ENCODE measurements around the gene KLRF2.

The KLRF2 gene, protein sequence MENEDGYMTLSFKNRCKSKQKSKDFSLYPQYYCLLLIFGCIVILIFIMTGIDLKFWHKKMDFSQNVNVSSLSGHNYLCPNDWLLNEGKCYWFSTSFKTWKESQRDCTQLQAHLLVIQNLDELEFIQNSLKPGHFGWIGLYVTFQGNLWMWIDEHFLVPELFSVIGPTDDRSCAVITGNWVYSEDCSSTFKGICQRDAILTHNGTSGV

DNA sequence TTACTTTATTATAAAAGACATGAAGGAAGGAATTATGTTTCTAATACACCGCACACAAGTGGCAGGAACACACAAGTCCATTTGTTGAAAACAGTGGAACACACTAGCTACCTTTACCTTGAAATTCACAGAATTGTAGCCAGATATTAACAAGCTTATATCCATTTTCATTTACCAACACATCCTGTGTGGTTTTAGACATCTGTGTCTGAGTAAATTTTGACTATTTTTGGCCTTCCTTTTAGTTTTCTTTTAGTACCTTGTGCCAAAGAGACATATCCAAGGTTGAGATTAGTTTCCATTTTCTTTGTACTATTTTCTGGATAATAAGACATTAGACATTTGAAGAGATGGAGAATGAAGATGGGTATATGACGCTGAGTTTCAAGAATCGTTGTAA, at the start of gene KLRF2:
KLRF2 (plus strand) TSS at position 244 of the 400 bp plus-strand sequence; CDS start at position 351, 107 bp downstream.
- TF ChIP-seq SUZ12 (IDR thresholded peaks at IDR 0.05; ENCODE audit: extremely low read depth, insufficient read depth, insufficient read length) = no peak
- TF ChIP-seq YY1 (IDR thresholded peaks at IDR 0.05; ENCODE audit: insufficient read depth, insufficient read length) = no peak
- no peak for TF ChIP-seq ZNF274 (IDR thresholded peaks at IDR 0.05; ENCODE audit: low read depth, low read length)
- no peak for DNase-seq (ENCODE audit: low read depth, low spot score)

DNA sequence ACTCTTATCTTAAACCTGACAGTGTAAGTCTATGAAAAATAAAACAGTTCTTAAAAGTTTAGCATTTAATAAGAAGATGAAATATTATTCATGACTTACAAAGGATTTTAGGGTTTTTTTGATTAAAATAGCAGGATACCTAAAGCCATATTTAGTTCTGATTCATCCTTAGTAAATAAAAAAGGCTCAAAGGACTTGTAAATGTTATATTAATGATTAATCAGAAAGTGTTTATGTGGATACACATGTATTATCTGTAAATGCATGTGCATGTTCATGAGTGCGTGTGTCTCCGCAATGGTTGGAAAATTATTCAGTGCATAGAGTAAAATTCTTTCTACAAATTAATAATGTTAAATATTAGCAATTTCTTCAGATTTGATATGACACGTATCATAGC, 49.6 kb upstream of the KLRF2 start:
- H3K27me3 ChIP-seq (ENCODE audit: insufficient read depth, insufficient read length) = no peaks in the 10 kb centered on the region
- no peaks in the 10 kb centered on the region for H3K4me1 ChIP-seq (ENCODE audit: insufficient read depth, insufficient read length)
- H3K36me3 ChIP-seq (ENCODE audit: insufficient read depth, insufficient read length, low read length) = no peaks in the 10 kb centered on the region
- H3K9ac ChIP-seq (ENCODE audit: insufficient read length, low read depth) = no peak overlapping the region
- DNase-seq (ENCODE audit: low read depth, low spot score) = no peak
- H3K4me3 ChIP-seq (ENCODE audit: insufficient read length, low read depth) = no peak overlapping the region
- TF ChIP-seq SUZ12 (IDR thresholded peaks at IDR 0.05; ENCODE audit: extremely low read depth, insufficient read depth, insufficient read length) = no peak
- H3K9me3 ChIP-seq (ENCODE audit: insufficient read depth, low read length) = 0 out of 2 replicates have a peak, but pooled peaks cover 5% of the 10 kb centered on the region

More for the DNA sequence above, at the start of gene KLRF2:
- no peaks in the 10 kb centered on the region for H3K9me3 ChIP-seq (ENCODE audit: insufficient read depth, low read length)
- no peaks in the 10 kb centered on the region for H3K27me3 ChIP-seq (ENCODE audit: insufficient read depth, insufficient read length)
- no peaks in the 10 kb centered on the region for H3K4me1 ChIP-seq (ENCODE audit: insufficient read depth, insufficient read length)
- no peak within 1 kb of the TSS for H3K4me3 ChIP-seq (ENCODE audit: insufficient read length, low read depth)
- no peak within 1 kb of the TSS for H3K9ac ChIP-seq (ENCODE audit: insufficient read length, low read depth)
- no peaks in the 10 kb centered on the region for H3K36me3 ChIP-seq (ENCODE audit: insufficient read depth, insufficient read length, low read length)

DNA sequence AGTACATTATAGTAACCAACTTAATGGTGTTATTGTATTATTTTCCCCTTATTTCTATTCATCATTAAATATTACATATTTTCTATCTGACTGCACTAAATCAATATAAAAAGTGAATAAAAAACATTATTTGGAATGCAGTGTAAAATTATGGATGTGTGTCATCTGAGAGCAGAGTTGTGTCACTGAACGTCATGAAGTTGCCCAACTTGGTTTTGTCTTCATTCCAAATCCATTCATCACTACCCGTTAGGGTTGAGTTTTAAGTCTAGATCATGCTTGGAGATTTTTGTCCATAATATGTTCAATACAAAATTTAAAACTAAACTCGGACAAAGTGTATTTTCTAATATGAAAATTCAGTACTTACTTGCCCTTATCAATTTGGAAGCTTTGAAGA, 37.9 kb upstream of the KLRF2 start:
- H3K4me1 ChIP-seq (ENCODE audit: insufficient read depth, insufficient read length) = no peaks in the 10 kb centered on the region
- TF ChIP-seq SUZ12 (IDR thresholded peaks at IDR 0.05; ENCODE audit: extremely low read depth, insufficient read depth, insufficient read length) = no peak
- no peak overlapping the region for H3K9ac ChIP-seq (ENCODE audit: insufficient read length, low read depth)
- H3K27me3 ChIP-seq (ENCODE audit: insufficient read depth, insufficient read length) = no peaks in the 10 kb centered on the region
- no peak for DNase-seq (ENCODE audit: low read depth, low spot score)
- H3K4me3 ChIP-seq (ENCODE audit: insufficient read length, low read depth) = no peak overlapping the region
- H3K9me3 ChIP-seq (ENCODE audit: insufficient read depth, low read length) = no peaks in the 10 kb centered on the region
- H3K36me3 ChIP-seq (ENCODE audit: insufficient read depth, insufficient read length, low read length) = no peaks in the 10 kb centered on the region

DNA sequence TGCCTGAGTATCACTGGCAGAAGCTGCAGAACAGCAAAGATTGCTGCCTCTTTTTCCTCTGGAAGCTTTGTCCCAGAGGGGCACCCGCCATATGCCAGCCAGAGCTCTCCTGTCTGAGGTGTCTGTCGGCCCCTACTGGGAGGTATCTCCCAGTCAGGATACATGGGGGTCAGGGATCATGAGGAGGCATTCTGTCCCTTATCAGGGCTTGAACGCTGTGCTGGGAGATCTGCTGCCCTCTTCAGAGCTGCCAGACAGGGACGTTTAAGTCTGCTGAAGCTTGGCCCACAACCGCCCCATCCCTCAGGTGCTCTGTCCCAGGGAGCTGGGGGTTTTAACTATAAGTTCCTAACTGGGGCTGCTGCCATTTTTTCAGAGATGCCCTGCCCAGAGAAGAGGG, 32.4 kb upstream of the KLRF2 start:
- DNase-seq (ENCODE audit: low read depth, low spot score) = no peak

DNA sequence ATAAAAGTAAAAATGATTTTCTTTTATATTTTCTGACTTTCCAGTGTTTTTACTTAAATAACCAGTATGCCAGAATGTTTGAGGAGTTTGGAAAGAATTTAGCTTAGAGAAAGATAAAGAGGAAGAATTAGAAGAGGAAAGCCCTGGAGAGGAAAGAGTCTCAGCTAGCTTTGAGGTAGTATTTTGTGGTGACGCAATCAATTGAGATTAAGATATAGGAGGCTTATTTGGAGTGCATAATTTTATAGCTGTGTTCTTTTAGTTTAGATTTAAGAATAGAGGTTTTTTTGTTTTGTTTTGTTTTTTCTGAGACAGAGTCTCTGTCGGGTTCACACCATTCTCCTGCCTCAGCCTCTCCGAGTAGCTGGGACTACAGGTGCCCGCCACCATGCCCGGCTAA, 30.2 kb upstream of the KLRF2 start:
- Histone ChIP-seq H3K27me3 (ENCODE audit: insufficient read depth, insufficient read length) (no peaks in the 10 kb centered on the region), H3K36me3 (ENCODE audit: insufficient read depth, insufficient read length, low read length) (no peaks in the 10 kb centered on the region), H3K4me1 (ENCODE audit: insufficient read depth, insufficient read length) (no peaks in the 10 kb centered on the region), H3K4me3 (ENCODE audit: insufficient read length, low read depth) (no peak overlapping the region), H3K9me3 (ENCODE audit: insufficient read depth, low read length) (no peaks in the 10 kb centered on the region), H3K9ac (ENCODE audit: insufficient read length, low read depth) (no peak overlapping the region)
- DNase-seq (ENCODE audit: low read depth, low spot score) = no peak
- TF ChIP-seq SUZ12 (IDR thresholded peaks at IDR 0.05; ENCODE audit: extremely low read depth, insufficient read depth, insufficient read length) = no peak
- TF ChIP-seq YY1 (IDR thresholded peaks at IDR 0.05; ENCODE audit: insufficient read depth, insufficient read length) = no peak
- no peak for TF ChIP-seq ZNF274 (IDR thresholded peaks at IDR 0.05; ENCODE audit: low read depth, low read length)

More for the DNA sequence above, 32.4 kb upstream of the KLRF2 start:
- no peaks in the 10 kb centered on the region for H3K27me3 ChIP-seq (ENCODE audit: insufficient read depth, insufficient read length)
- no peak for TF ChIP-seq YY1 (IDR thresholded peaks at IDR 0.05; ENCODE audit: insufficient read depth, insufficient read length)
- TF ChIP-seq SUZ12 (IDR thresholded peaks at IDR 0.05; ENCODE audit: extremely low read depth, insufficient read depth, insufficient read length) = no peak
- TF ChIP-seq ZNF274 (IDR thresholded peaks at IDR 0.05; ENCODE audit: low read depth, low read length) = no peak
- H3K36me3 ChIP-seq (ENCODE audit: insufficient read depth, insufficient read length, low read length) = no peaks in the 10 kb centered on the region
- H3K4me1 ChIP-seq (ENCODE audit: insufficient read depth, insufficient read length) = no peaks in the 10 kb centered on the region
- no peak overlapping the region for H3K9ac ChIP-seq (ENCODE audit: insufficient read length, low read depth)
- no peaks in the 10 kb centered on the region for H3K9me3 ChIP-seq (ENCODE audit: insufficient read depth, low read length)
- H3K4me3 ChIP-seq (ENCODE audit: insufficient read length, low read depth) = no peak overlapping the region

DNA sequence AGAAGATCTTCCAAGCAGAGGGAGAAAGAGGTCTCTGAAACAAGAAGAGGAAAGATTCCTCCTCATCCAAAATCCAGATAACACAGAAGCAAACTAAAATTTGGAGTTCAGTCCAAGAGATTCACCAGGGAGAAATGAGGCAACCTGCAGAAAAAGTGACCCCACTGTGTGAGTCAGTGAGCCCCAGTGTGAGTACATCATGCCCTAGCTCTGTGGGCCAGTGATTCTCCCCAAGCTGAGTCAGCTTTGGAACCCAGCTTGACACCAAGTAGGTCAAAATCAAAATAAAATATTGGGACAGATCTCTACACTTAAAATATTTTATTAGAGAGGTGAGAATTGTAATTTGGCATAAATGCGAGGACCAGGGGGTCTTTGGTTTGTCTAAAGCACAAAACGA, 29.4 kb upstream of the KLRF2 start:
- H3K4me3 ChIP-seq (ENCODE audit: insufficient read length, low read depth) = no peak overlapping the region
- no peak overlapping the region for H3K9ac ChIP-seq (ENCODE audit: insufficient read length, low read depth)
- H3K4me1 ChIP-seq (ENCODE audit: insufficient read depth, insufficient read length) = no peaks in the 10 kb centered on the region
- TF ChIP-seq ZNF274 (IDR thresholded peaks at IDR 0.05; ENCODE audit: low read depth, low read length) (no peak), SUZ12 (IDR thresholded peaks at IDR 0.05; ENCODE audit: extremely low read depth, insufficient read depth, insufficient read length) (no peak), YY1 (IDR thresholded peaks at IDR 0.05; ENCODE audit: insufficient read depth, insufficient read length) (no peak)
- no peaks in the 10 kb centered on the region for H3K27me3 ChIP-seq (ENCODE audit: insufficient read depth, insufficient read length)
- DNase-seq (ENCODE audit: low read depth, low spot score) = no peak
- no peaks in the 10 kb centered on the region for H3K36me3 ChIP-seq (ENCODE audit: insufficient read depth, insufficient read length, low read length)
- no peaks in the 10 kb centered on the region for H3K9me3 ChIP-seq (ENCODE audit: insufficient read depth, low read length)

DNA sequence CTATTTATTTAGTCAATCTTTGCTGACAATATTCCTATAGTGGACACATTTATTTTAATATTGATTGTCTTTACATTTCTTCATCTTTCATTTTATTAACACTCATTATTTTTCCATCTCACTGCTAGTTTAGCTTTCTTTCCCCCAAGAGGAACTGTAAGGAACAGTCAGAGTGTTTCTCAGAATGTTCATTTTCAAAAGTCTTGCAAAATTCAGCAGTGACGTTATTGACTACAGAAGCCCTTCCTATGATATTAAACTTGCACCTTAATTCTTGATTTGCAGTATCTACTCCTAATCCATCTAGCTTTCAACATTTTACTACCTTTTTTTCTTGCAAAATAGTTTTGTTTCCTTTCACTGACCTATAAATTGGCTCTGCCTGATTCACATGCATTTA, 25.1 kb upstream of the KLRF2 start:
- H3K36me3 ChIP-seq (ENCODE audit: insufficient read depth, insufficient read length, low read length) = no peaks in the 10 kb centered on the region
- H3K4me1 ChIP-seq (ENCODE audit: insufficient read depth, insufficient read length) = no peaks in the 10 kb centered on the region
- no peak overlapping the region for H3K4me3 ChIP-seq (ENCODE audit: insufficient read length, low read depth)
- no peak for TF ChIP-seq YY1 (IDR thresholded peaks at IDR 0.05; ENCODE audit: insufficient read depth, insufficient read length)
- TF ChIP-seq SUZ12 (IDR thresholded peaks at IDR 0.05; ENCODE audit: extremely low read depth, insufficient read depth, insufficient read length) = no peak
- H3K9me3 ChIP-seq (ENCODE audit: insufficient read depth, low read length) = no peaks in the 10 kb centered on the region
- no peak for DNase-seq (ENCODE audit: low read depth, low spot score)
- H3K9ac ChIP-seq (ENCODE audit: insufficient read length, low read depth) = no peak overlapping the region
- H3K27me3 ChIP-seq (ENCODE audit: insufficient read depth, insufficient read length) = no peaks in the 10 kb centered on the region

DNA sequence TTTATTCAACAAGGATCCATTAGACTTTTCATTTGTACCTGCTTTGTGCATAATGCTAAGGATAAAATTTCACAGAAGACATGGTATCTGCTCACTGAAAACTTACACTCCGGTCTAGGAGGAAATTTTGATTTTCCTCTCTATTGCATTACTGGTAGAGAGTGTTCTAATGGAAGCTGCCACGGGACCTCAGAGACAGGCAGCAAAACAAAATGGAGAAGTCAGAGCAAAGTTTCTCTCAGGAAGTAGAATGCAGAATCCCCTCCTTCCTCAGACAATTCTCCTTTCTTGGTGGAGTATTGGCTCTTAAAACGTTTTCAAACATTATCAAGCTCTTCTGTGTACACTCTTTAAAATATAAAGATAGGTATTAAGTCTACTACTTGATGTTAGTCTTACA, 24.4 kb upstream of the KLRF2 start:
- no peak overlapping the region for H3K9ac ChIP-seq (ENCODE audit: insufficient read length, low read depth)
- TF ChIP-seq SUZ12 (IDR thresholded peaks at IDR 0.05; ENCODE audit: extremely low read depth, insufficient read depth, insufficient read length) (no peak), YY1 (IDR thresholded peaks at IDR 0.05; ENCODE audit: insufficient read depth, insufficient read length) (no peak), ZNF274 (IDR thresholded peaks at IDR 0.05; ENCODE audit: low read depth, low read length) (no peak)
- H3K27me3 ChIP-seq (ENCODE audit: insufficient read depth, insufficient read length) = no peaks in the 10 kb centered on the region
- DNase-seq (ENCODE audit: low read depth, low spot score) = no peak
- no peaks in the 10 kb centered on the region for H3K9me3 ChIP-seq (ENCODE audit: insufficient read depth, low read length)
- no peaks in the 10 kb centered on the region for H3K36me3 ChIP-seq (ENCODE audit: insufficient read depth, insufficient read length, low read length)
- H3K4me1 ChIP-seq (ENCODE audit: insufficient read depth, insufficient read length) = no peaks in the 10 kb centered on the region
- no peak overlapping the region for H3K4me3 ChIP-seq (ENCODE audit: insufficient read length, low read depth)
